ENCODE measurements around the gene ATAD3B.
"Not testable (repeated sequence)": the region's sequence is repeated elsewhere in the genome, so short reads cannot be mapped to it uniquely, and the experiment has no call there.

Gene ATAD3B

DNA sequence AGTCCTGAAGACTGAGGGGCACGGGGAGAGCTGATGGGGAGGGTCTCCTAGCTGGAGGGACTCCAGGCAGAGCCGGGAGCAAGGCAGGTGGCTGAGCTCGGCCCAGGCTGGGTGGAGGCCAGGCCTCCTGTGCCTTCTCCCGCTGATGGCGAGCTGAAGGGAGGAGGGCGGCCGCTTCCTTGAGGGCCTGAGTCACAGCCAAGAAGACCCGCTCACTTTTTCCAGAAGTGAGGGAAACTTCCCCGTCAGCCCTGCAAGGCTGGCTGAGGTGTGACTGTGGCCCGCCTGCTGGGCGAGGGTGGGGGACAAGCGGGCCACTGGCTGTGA lies 37.8 kb upstream of the ATAD3B start:
- DNase-seq = peak; percentile 48

DNA sequence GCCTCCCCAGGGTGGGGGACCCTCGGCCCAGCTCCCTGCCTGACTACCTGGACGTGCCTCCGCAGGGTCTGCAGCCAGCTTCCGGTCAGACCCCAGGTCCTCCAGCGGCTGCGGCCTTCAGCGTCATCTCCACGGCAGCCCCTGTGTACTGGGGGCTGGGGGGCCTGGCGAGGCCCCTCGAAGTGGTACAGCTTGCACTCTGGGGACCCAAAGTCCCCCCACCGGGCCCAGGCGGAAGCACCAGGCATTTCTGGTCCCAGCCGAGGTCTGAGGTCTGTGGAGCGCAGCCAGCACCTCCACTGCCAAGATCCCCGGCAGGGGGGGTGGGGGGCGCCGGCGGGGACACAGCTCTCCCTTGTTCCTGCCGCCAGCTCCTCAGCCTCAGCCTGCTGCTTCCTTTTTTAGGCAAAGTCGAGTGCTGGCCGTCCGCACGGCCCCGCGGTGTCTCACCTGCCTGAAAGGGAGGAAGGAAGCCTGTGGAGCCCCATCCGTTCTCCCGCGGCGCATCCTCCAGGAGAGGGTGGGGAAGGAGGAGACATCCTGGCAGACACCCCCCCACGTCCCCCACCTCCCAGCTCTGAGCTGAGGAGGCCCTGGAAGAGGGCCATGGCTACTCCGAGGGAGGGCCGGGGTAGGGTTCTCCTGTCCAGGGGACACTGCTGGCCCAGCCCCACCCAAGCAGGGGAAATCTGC lies 37.3 kb upstream of the ATAD3B start:
- no peak for DNase-seq

DNA sequence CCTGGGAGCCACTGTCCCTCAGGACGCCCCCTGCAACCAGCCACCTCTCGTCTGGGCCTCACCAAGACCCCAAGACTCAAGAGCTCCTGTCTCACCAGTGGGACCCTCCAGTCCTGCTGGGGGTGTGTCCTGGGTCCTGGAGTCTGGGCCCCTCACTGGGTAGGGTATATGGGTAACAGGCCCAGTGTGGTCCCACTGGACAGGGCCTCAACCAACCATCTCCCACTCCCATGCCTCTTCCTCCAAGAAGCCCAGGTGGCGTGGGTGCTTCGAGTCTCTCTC lies 36.8 kb upstream of the ATAD3B start:
- DNase-seq = no peak

DNA sequence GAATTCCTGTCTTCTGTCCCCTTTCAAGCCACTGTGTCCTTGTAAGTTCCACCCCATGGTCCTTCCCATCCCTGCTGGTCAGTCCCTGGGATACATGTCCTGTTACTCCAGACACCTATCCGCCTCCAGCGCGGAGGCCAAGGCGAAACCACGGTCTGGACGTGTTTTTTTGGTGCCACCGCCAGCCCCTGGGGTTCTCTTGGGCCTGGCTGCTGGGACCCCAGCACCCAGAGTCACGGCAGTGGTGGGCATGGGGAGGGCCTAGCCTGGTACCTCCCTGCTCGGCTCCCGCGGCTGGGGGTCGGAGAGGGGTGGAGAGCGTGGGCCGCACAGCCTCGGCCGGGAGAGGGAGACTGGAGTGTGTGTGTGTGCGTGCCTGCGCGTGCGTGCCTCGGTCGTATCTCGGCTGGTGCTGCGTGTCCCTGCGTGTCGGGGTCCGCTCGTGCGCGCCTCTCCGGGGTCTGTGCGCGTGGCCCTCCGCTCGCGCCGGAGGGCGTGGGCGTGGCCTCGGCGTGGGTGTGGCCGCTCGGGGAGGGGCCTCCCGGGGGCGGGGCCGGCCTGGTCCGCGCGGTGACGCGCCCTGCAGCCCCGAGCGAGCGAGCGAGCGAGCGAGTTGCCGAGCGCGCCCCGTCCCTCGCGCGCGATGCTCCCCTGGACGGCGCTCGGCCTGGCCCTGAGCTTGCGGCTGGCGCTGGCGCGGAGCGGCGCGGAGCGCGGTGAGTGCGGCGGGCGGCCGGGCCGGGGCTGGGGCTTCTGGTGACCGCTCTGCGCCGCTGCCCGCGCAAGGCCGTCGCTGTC lies 36.3 kb upstream of the ATAD3B start, which contains the start of gene VWA1:
VWA1 (plus strand) TSS at position 585 of the 798 bp plus-strand sequence; CDS start at position 644, 59 bp downstream.
- peak; percentile 71 for DNase-seq

DNA sequence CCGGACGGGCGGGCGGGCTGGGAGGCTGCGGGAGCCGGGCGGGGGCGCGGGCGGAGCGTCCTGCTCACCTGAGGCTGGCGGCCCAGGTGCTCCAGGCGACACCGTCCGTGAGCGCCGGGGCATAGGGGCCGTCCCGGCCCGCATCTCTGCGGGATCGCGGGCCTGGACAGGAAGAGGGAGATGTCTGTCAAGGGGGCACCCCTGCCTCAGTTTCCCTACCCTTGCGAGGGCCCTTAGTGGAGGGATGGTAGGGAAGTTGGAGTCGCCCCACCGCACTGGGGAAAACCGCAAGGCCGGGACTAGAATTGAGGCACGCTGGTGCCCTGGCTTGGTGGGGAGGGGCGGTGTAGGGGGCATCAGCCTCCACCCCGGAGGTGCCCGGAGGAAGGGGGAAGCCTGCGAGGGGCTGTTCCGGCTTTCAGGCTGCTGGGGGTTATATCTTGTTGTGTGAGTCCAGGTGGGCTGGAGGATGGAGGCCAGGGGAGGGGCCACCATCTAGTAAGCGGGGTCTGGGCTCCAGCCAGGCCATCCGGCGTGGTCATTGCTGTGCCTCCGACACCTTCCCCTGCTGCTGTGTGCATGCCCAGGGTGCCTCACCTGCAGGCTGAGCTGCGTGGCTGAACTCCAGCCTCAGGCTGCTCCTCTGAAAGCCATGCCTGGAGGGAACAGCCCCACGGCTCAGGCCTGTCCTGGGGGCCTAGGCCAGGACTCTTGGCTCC lies 35.5 kb upstream of the ATAD3B start:
- no peak for DNase-seq

DNA sequence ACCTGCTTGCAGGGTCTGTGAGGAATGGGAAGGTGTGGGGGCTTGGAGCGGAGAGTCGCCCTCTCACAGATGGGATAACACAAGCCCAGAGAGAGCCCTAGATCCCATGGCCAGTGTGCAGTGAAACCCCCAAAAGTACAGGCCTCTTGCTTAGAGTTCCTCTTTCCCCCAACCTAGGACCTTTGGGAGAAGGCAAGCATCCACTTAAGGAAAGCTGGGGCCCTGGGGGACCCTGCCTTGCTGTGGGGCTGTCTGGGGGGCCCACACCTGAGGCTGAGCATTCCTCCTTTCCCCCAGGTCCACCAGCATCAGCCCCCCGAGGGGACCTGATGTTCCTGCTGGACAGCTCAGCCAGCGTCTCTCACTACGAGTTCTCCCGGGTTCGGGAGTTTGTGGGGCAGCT lies 34.9 kb upstream of the ATAD3B start:
- DNase-seq = no peak

DNA sequence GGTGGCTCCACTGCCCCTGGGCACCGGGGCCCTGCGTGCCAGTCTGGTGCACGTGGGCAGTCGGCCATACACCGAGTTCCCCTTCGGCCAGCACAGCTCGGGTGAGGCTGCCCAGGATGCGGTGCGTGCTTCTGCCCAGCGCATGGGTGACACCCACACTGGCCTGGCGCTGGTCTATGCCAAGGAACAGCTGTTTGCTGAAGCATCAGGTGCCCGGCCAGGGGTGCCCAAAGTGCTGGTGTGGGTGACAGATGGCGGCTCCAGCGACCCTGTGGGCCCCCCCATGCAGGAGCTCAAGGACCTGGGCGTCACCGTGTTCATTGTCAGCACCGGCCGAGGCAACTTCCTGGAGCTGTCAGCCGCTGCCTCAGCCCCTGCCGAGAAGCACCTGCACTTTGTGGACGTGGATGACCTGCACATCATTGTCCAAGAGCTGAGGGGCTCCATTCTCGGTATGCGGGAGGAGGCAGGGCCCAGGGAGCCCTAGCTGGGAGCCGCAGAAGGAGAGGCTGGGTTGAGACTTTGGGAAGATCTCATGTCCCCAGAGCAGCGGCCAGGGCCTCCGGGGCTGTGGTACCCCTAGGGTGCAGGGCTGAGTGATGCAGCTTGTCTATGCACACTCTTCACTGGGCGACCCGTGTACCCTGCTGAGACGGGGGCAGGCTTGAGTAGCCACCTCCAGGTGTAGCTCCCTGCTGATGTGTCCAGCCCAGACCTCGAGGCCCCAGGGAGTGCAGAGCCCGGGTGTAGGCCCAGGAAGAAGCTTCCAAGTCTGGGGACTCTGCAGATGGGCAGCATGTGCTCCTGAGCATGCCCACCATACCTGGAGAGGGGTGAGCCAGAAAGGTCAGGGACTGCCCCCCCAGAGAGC lies 34.3 kb upstream of the ATAD3B start:
- DNase-seq = no peak

DNA sequence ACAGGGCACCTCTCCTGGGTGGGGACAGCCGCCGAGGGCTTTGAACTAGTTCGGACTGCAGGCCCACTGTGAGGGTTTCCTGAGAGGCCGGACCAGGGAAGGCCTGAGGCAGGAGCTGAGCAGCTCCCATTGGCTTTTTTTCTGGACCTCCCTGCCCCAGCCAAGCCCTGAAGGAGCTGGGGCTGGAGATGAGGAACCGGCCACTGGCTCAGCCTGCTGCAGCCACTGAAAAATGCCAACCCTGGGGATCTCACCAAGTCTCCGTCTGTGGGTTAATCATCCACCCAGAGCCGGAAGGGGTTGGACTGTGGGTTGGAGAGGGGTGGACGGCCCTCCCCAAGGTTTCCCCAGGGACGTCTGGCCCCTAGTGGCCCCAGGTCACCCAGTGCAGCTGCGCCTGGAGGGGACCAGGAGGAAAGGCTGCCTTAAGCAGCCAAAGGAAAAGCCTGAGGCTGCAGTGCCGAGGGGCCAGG lies 33.6 kb upstream of the ATAD3B start:
- DNase-seq = no peak

DNA sequence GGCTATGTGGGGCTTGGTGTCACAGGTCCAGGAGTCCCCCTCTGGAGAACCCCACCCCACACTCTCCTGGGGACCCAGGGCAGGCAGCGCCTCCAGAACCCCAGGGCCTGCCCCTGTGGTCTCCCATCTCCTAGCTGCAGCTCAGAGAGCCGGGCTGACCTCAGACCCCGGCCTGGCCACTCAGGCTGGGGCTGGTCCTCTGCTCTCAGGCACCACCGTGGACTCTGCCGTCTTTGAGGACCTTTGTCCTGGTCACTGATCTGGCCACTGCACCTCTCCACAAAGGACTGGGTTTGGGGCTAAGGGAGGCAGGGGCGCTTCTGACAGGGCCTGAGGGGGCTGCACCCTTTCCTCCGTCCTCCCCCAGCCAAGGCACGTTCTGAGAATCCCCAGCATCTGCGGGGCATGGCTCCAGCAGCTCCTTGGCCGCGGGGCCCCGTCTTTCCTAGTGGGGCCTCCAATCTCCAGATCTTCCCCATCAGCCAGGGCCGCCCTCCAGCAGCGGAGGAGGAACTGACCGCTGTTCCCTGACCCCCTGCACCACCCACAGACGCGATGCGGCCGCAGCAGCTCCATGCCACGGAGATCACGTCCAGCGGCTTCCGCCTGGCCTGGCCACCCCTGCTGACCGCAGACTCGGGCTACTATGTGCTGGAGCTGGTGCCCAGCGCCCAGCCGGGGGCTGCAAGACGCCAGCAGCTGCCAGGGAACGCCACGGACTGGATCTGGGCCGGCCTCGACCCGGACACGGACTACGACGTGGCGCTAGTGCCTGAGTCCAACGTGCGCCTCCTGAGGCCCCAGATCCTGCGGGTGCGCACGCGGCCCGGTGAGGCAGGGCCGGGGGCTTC lies 32.8 kb upstream of the ATAD3B start:
- DNase-seq = no peak

DNA sequence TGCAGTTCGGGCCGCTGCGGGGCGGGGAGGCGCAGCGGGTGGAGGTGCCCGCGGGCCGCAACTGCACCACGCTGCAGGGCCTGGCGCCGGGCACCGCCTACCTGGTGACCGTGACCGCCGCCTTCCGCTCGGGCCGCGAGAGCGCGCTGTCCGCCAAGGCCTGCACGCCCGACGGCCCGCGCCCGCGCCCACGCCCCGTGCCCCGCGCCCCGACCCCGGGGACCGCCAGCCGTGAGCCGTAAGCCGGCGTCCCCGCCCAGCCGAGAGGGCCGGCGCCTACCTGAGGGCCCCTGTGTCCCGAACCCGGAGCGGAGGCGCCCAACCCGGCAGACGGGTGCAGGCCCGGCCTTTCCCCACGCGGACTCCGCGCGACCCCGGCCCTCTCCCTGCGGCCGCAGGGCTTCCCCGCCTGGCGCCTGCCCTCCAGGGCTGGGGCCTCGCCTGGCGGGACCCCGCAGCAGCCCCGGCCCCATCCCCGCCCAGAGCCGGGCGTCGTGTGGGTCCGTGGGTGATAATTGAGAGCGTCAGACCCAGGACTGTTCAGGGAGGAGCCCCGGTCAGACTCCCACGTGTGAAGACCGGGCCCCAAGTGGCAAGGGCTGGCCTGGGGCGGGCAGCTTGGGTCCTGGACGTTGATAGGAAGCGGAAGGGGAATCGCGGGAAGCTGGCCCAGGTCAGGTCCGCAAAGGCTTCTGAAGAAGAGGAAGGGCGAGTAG lies 31.9 kb upstream of the ATAD3B start:
- no peak for DNase-seq

DNA sequence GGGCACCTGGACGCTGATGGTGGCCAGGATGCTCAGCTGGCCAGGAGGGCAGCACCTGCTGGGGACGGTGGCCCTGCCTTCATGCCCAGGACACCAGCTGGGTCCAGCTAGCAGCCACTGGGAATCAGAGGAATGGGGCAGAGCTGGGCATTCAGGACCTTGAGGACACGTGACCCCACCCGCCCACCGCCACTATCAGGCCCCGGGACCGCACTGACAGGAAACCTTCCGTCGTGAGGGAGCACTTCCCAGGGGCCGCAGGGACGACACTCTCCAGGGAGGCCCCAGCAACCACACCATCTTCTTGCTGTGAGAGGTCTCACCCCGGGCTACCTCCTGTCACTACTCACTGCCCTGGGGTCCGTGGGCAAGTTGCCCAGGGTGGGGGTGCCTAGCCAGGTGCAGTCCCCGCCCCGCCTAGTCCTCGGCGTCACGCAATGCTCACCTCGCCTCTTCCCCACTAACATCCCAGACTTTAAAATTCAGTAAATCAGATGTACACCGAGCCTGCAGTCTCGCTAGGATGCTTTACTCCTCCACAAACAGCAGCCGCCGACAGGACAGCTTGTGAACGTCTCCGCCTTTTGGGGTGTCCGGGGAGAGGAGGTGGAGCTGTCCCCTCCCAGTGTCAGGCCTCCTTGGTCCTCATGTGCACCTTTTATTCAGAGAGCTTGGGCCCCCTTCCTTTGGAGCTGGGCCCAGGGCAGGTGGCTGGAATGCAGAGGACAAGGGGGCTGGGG lies 31.1 kb upstream of the ATAD3B start:
- DNase-seq = no peak

DNA sequence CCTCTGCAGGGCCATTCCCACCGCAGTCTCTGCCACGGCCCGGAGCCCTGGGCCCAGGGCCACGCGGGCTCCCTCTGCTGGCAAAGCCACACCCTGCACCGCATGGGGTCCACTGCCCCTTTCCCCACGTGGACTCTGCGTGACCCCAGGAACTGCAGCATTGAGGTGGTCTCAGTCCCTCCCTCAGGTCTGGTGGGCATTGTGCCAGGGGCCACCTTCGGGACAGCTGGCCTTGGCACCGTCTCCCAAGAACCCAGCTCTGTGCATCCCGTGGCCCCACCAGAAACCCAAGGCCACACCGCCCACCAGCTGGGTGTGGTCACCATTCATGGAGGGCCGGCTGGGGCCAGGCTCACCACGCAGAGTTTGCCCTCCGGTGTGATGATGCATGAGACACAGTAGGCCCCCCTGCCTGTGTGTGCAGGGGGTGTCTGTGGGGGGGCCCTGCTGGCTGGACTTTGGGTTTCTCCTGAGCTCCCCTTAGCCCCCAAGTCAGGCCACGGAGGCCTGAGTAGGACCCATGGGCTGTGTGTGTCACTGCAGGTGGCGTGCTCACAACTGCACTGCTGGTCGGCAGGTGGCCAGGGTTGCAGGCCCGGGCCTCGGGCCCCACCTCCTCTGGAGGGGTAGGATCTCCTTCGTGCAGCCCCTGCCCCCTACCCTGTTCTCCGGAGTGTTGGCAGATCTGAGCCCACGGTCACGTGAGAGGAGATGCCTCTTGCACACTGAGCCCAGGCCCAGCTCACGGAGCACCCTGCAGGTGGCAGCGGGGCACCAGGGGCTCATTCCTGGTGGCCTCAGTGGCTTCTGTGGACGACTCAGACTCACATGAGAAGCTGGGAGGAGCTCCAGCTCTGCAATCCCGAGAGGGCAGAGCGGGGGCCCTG lies 30.3 kb upstream of the ATAD3B start:
- DNase-seq = peak; percentile 71

DNA sequence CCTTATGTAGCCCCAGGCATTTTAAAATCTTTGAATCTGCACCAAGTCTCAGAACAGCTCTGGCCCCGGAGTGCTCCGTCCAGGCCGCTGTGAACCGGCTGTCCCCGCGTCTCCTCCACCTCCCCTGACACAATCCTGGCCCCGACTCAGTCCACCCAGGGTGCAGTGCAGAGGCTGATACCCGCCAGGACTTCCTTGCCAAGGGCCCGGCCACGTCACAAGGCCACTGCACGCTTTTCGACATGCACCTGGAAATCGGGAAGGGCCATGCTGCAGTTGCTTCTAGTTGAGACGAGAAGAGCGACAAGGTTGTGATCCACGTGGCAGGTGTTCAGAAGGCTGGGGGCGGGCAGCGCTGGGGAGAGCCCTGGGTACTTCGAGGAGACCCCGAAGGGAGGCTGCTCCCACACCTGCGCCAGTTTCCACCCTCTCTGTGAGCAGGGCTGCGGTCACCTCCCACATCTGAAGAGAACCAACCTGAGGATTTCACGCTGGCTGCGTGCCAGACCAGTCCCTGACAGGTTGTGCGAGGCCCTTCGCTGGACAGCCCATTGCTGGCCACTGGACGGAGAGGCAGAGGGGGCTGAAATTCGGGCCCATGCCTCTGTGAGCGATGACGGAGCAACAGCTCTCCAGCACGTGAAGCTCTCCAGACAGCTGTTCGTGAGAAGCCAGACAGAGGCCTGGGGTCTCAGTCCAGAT lies 29.3 kb upstream of the ATAD3B start:
- no peak for DNase-seq

DNA sequence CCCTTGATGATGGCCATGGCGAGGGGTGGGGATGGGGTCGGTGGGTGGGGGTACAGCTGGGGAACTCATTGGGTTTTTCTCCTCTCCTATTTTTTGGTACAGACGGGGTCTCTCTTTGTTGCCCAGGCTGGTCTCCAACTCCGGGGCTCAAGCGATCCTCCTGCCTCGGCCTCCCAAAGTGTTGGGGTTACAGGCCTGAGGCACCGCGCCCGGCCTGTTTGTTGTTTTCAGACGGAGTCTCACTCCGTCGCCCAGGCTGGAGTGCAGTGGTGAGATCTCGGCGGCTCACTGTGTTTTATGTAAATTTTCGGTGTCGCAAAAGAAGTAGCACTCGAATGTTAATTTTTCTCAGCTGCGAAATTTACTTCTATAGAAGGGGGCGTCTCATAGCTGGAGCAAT lies 24.9 kb upstream of the ATAD3B start:
- DNase-seq = not testable (repeated sequence)

DNA sequence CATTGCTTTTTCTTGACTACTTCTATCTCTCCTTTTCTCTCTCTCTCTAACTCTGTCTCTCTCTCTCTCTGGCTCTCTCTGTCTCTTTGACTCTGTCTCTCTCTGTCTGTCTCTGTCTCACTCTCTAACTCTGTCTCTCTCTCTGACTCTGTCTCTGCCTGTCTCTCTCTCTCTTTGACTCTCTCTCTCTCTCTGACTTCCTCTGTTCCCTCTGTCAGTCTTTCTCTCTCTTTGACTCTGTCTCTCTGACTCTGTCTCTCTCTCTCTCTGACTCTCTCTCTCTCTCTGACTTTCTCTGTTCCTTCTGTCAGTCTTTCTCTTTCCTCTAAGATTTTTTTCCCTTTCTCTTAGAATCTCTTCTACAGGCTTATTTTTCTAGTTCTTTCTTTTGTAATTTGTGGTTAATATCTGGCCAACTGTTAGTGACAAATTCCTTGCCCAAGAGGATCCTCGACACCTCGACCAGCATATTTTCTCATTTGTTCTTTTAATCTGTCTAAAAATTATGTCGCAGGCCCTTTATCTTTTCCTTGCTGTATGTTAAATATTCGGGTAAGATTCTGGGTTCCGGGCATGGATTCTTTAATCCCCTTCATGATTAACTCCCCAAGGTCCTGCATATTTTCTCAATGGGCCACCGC lies 22.3 kb upstream of the ATAD3B start, which contains the start of gene ATAD3C:
ATAD3C (plus strand) TSS at position 591 of the 641 bp plus-strand sequence. CDS start 995 bp downstream, outside the sequence.
- no peak for DNase-seq

DNA sequence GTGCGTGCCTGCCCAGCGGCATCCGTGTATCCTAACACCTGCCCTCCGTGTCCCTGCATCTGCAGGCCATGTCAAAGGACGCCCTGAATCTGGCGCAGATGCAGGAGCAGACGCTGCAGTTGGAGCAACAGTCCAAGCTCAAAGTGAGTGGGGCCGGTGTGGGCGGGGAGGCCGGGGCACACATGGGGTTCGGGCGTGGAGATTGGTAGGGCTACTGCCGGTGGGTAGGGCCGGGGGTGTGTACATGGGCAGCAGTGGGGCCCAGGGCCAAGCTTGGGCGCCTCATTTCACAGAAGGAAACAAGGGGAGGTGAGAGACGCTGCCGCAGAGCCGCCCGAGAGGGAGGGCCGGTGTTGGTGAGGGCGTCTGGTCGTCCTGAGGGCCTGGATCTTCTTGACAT lies 20.9 kb upstream of the ATAD3B start:
- DNase-seq = not testable (repeated sequence)

DNA sequence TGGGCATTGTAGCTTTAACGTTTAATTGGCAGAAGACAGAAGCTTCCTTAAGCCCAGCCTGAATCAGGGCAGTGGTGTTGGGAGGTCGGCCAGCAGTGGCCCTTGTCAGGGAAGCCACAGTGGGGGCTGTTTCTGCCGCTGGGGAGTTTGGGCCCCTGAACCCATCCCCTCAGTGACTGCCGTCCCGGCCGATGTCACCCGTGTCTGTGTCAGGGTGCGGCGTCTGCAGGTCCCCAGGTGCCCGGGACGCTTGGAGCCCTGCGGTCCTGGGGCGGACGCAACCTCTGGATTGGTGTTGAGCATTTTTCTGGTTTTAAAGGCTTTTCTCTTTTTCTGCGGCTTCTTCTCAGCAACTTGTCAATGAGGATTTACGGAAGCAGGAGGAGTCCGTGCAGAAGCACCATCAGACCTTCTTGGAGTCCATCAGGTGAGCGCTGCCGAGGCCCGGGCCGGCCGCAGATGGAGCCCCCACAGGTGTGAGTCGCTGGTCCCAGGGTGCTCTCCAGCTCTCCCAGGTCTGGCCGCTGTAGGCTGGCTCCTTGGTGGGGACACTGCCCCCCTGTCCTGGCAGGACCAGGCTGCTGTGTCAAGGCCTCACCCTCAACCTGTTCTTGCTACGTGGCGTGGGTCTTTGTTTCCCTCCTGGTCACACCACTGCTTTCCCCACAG lies 19.7 kb upstream of the ATAD3B start:
- no peak for DNase-seq

DNA sequence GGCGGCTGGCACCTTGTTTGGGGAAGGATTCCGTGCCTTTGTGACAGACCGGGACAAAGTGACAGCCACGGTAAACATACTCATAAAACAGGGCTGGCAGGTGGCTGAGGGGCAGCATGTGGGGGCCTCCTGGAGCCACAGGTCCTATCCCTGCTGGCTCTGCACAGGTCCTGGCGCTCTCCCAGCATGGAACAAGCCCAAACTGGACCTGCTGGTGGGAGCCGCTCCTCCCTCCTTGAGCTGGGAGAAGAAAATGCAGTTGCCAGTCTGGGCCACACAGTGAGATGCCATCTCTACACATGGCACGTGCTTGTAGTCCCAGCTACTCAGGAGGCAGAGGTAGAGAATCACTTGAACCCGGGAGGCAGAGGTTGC lies 19.2 kb upstream of the ATAD3B start:
- DNase-seq = not testable (repeated sequence)
